GM12878 (cell line): Measurements from ENCODE around the gene CXXC1. TPM values are rescaled to one million over a fixed set of nuclear protein-coding genes. Genes with fewer than 3 reads are reported as not detected.

Source experiments
- ATAC-seq: fragments of 200-7000 bp; cut with Tn5 transposase; 3 replicates; pipeline ENCODE4 v1.9.1; 2020; ENCODE audit warnings: mild to moderate bottlenecking, moderate library complexity
- BruUV-seq: library from RNA; stranded (reverse); fragments of 400-500 nt; replicated peaks from 2 replicates; lab custom pipeline; 2021; lab: Mats Ljungman, UMichigan
- CTCF ChIA-PET: fragments of 300-600 bp; sonication (Branson Sonifier 250); formaldehyde crosslinking; extraction: SDS; loops from one replicate; lab custom pipeline; 2021; ENCODE audit warnings: inconsistent platforms; lab: Yijun Ruan, JAX
- POLR2A ChIA-PET: fragments of 350-600 bp; formaldehyde crosslinking; extraction: SDS; loops from one replicate; lab custom pipeline; 2021; ENCODE audit warnings: inconsistent platforms; lab: Charles Lee
- RAD21 ChIA-PET: fragments of 300-600 bp; sonication (Branson Sonifier 250); formaldehyde crosslinking; loops from one replicate; lab custom pipeline; 2023; ENCODE audit warnings: antibody characterized with exemption; ENCODE audit not compliant: unreplicated experiment; lab: Charles Lee
- SMC1A ChIA-PET: fragments of 300-600 bp; sonication (Branson Sonifier 250); formaldehyde crosslinking; loops from one replicate; lab custom pipeline; 2023; ENCODE audit not compliant: unreplicated experiment, uncharacterized antibody; lab: Charles Lee
- DNase-seq: peaks from one replicate; pipeline ENCODE4 v3.0.0-alpha.2; 2011; ENCODE audit warnings: low read depth, low spot score
- FAIRE-seq: peaks from 3 replicates; lab custom pipeline; 2011; peaks lifted over from hg19 to GRCh38; lab: Jason Lieb, UNC
- H2AFZ ChIP-seq: 2 replicates; pipeline ENCODE4 v1.6.0; 2011; ENCODE audit warnings: low read depth, low read length, control low read depth; ENCODE audit not compliant: control insufficient read depth
- H3K27ac ChIP-seq: 2 replicates; pipeline ENCODE4 v1.5.1; 2011; ENCODE audit warnings: control low read depth; ENCODE audit not compliant: control insufficient read depth, insufficient read depth
- H3K27me3 ChIP-seq, 2 experiments: replicated peaks in 1 of 2; 2 replicates each; pipeline versions ENCODE4 v1.6.0 to v1.6.1; 2011; ENCODE audit warnings: low read length in 1 of 2; ENCODE audit not compliant: control insufficient read depth in 2 of 2, insufficient read depth in 2 of 2
- H3K36me3 ChIP-seq, 2 experiments: 2 replicates each; pipeline ENCODE4 v1.5.1; 2011; ENCODE audit warnings: low read length in 1 of 2; ENCODE audit not compliant: control insufficient read depth in 2 of 2, insufficient read depth in 2 of 2
- H3K4me1 ChIP-seq: 2 replicates; pipeline ENCODE4 v1.6.1; 2011; ENCODE audit warnings: mild to moderate bottlenecking, low read length, moderate library complexity, mixed read lengths; ENCODE audit not compliant: control insufficient read depth, insufficient read depth
- H3K4me2 ChIP-seq: 2 replicates; pipeline ENCODE4 v1.6.0; 2011; ENCODE audit warnings: control low read depth; ENCODE audit not compliant: control insufficient read depth, insufficient read depth
- H3K4me3 ChIP-seq: fragments of 200-600 bp; sonication (generic); 2 replicates; pipeline ENCODE4 v1.5.1; 2016
- H3K79me2 ChIP-seq: 2 replicates; pipeline ENCODE4 v1.6.0; 2011; ENCODE audit warnings: low read length; ENCODE audit not compliant: control insufficient read depth, insufficient read depth
- H3K9ac ChIP-seq: 2 replicates; pipeline ENCODE4 v1.8.0; 2011; ENCODE audit warnings: low read length, control low read depth, mixed read lengths; ENCODE audit not compliant: control insufficient read depth, insufficient read depth
- H3K9me3 ChIP-seq: replicated peaks from 3 replicates; pipeline ENCODE4 v1.5.1; 2011; ENCODE audit warnings: mild to moderate bottlenecking, low read length; ENCODE audit not compliant: control insufficient read depth, insufficient read depth
- H4K20me1 ChIP-seq: 2 replicates; pipeline ENCODE4 v1.6.0; 2011; ENCODE audit not compliant: control insufficient read depth, insufficient read depth
- HDGF ChIP-seq: fragments of 450-650 bp; IDR thresholded peaks from 2 replicates; pipeline ENCODE4 v1.6.1; 2016; ENCODE audit warnings: antibody characterized with exemption
- NFIC ChIP-seq: IDR thresholded peaks from 2 replicates; pipeline ENCODE4 v1.6.1; 2012; ENCODE audit warnings: low read depth, mild to moderate bottlenecking, inconsistent platforms, low read length, moderate library complexity
- SIN3A ChIP-seq: IDR thresholded peaks from 2 replicates; pipeline ENCODE4 v1.6.1; 2012; ENCODE audit warnings: low read depth, low read length, improper control_type of control experiment
- ZNF592 ChIP-seq: fragments of 450-650 bp; IDR thresholded peaks from 2 replicates; pipeline ENCODE4 v1.6.1; 2017; ENCODE audit warnings: mild to moderate bottlenecking, moderate library complexity
- in situ Hi-C: fragments of 300-500 bp; cut with MboI; formaldehyde crosslinking; loops from 9 replicates; pipeline ENCODE4 v1.14.3; 2018; ENCODE audit warnings: mixed read lengths
- intact Hi-C: fragments of 100-400 bp; cut with micrococcal nuclease; formaldehyde crosslinking; loops from one replicate; pipeline ENCODE4 v1.14.2; 2022; ENCODE audit not compliant: unreplicated experiment
- polyA plus RNA-seq, 11 experiments: library from polyadenylated mRNA; depleted of rRNA in 4 of 11; unstranded in 6 of 11; stranded (reverse) in 5 of 11; fragments of >200 nt; fragmentation: Nextera tagmentation in 4 of 11; fragmentation: Illumina TruSeq in 1 of 11; extraction: Ambion mirVana in 4 of 11; extraction: Trizol in 1 of 11; gene quantifications; 1 replicate in 1 of 11; 2 replicates in 10 of 11; pipeline versions ENCODE4 v1.2.1 to v1.2.3, GENCODE V29; 2011 to 2016; ENCODE audit warnings: inconsistent platforms in 2 of 11, missing spikeins in 2 of 11, low read depth in 1 of 11
- total RNA-seq, 4 experiments: library from RNA; depleted of rRNA in 3 of 4; stranded (reverse); fragments of >200 nt in 3 of 4; fragmentation: Illumina TruSeq in 1 of 4; extraction: Trizol in 1 of 4; gene quantifications; 2 replicates each; pipeline versions ENCODE4 v1.2.1 to v1.2.3, GENCODE V29; 2013 to 2021
- TF ChIP-seq, protein P1 (sequence below): fragments of 450-650 bp; IDR thresholded peaks from 2 replicates; pipeline ENCODE4 v1.6.1; 2016; ENCODE audit warnings: mild to moderate bottlenecking, moderate library complexity, borderline replicate concordance

CXXC1 gene
- total and polyA plus RNA-seq, 10 of the 15 experiments (the other 5 are each of a cell fraction or from before 2014, with no cell fraction given) = 9.2 to 180 (median 93.8) TPM

DNA sequence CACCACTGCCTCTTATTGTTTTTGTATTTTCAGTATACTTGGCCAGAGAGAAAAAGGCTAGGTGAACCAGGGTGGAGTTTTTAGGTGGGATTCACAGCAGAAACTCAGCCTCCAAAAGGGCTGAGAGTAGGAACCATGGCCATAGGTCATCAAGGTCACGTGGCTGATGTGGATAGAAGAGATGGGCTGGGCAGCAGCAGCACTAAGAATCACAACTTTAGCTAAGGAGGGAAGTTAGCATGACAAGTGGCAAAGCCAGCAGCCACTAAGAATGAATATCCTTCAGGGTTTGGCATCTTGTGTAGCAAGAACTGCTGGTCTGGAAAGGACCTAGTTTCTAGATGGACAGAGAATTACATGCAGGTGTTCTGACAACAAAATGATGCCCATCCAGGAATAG, 44.2 kb upstream of the CXXC1 start (continued):
- TF ChIP-seq ZNF592 = no peak

GRCh38 chr18:50330176-50330575, 42.7 kb upstream of the CXXC1 start:
- no peak overlapping the region for H3K4me2 ChIP-seq
- no peak overlapping the region for H3K9ac ChIP-seq
- ChIA-PET SMC1A (no interaction called here), CTCF (no interaction called here), RAD21 (no interaction called here), POLR2A (no interaction called here)
- H3K4me1 ChIP-seq = peaks cover 28% of the 10 kb centered on the region
- in situ Hi-C loops = no loop called here
- no peak for TF ChIP-seq HDGF
- no peak for TF ChIP-seq SIN3A
- TF ChIP-seq, protein P1, sequence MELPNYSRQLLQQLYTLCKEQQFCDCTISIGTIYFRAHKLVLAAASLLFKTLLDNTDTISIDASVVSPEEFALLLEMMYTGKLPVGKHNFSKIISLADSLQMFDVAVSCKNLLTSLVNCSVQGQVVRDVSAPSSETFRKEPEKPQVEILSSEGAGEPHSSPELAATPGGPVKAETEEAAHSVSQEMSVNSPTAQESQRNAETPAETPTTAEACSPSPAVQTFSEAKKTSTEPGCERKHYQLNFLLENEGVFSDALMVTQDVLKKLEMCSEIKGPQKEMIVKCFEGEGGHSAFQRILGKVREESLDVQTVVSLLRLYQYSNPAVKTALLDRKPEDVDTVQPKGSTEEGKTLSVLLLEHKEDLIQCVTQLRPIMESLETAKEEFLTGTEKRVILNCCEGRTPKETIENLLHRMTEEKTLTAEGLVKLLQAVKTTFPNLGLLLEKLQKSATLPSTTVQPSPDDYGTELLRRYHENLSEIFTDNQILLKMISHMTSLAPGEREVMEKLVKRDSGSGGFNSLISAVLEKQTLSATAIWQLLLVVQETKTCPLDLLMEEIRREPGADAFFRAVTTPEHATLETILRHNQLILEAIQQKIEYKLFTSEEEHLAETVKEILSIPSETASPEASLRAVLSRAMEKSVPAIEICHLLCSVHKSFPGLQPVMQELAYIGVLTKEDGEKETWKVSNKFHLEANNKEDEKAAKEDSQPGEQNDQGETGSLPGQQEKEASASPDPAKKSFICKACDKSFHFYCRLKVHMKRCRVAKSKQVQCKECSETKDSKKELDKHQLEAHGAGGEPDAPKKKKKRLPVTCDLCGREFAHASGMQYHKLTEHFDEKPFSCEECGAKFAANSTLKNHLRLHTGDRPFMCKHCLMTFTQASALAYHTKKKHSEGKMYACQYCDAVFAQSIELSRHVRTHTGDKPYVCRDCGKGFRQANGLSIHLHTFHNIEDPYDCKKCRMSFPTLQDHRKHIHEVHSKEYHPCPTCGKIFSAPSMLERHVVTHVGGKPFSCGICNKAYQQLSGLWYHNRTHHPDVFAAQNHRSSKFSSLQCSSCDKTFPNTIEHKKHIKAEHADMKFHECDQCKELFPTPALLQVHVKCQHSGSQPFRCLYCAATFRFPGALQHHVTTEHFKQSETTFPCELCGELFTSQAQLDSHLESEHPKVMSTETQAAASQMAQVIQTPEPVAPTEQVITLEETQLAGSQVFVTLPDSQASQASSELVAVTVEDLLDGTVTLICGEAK = no peak
- TF ChIP-seq NFIC = no peak
- no peaks in the 10 kb centered on the region for H3K79me2 ChIP-seq
- no peaks in the 10 kb centered on the region for H3K36me3 ChIP-seq
- no peak for DNase-seq
- no peaks in the 10 kb centered on the region for H4K20me1 ChIP-seq
- peaks cover 10% of the 10 kb centered on the region; the same call in 2 of the 3 replicates for H3K9me3 ChIP-seq
- FAIRE-seq = no peak
- BruUV-seq = no TSS peak
- no peak overlapping the region for H2AFZ ChIP-seq
- H3K27me3 ChIP-seq = no peaks in the 10 kb centered on the region
- no peak for ATAC-seq
- intact Hi-C loops = no loop called here
- no peak overlapping the region for H3K4me3 ChIP-seq
- H3K27ac ChIP-seq = no peak overlapping the region
